Naive thymus-derived CD4-positive, alpha-beta T cell (primary cell): ENCODE results near the gene TMEM272. TPM values are rescaled to one million over a fixed set of nuclear protein-coding genes. Genes with fewer than 3 reads are reported as not detected.

Experiments used
- ATAC-seq: fragments of 150-1000 bp; cut with Tn5 transposase; 2 replicates; pipeline ENCODE4 v1.10.0; 2021; ENCODE audit warnings: mild to moderate bottlenecking, moderate library complexity
- CTCF ChIA-PET: fragments of 350-600 bp; sonication (Branson Sonifier 250); formaldehyde crosslinking; loops from one replicate; lab custom pipeline; 2021; ENCODE audit warnings: antibody characterized with exemption; lab: Charles Lee
- POLR2A ChIA-PET: fragments of 350-600 bp; sonication (Branson Sonifier 250); formaldehyde crosslinking; loops from one replicate; lab custom pipeline; 2021; ENCODE audit warnings: antibody characterized with exemption, inconsistent platforms; lab: Charles Lee
- DNase-seq, 9 donors: peaks; one replicate each; pipeline versions ENCODE4 v3.0.0 to v3.0.0-alpha.2; 2020 to 2022; ENCODE audit warnings: mixed read lengths in 1 of 9
- H3K27ac ChIP-seq: one replicate; pipeline ENCODE4 v1.7.0; 2013; ENCODE audit warnings: mild to moderate bottlenecking, low read depth, low read length, moderate library complexity
- H3K27me3 ChIP-seq, 2 donors: one replicate each; pipeline ENCODE4 v1.7.0; 2013; ENCODE audit warnings: low read length in 2 of 2, mild to moderate bottlenecking in 2 of 2, moderate library complexity in 2 of 2; ENCODE audit not compliant: control insufficient read depth in 2 of 2, insufficient read depth in 2 of 2
- H3K36me3 ChIP-seq, 3 experiments: 1 replicate in 2 of 3; 2 replicates in 1 of 3; pipeline ENCODE4 v1.7.0; 2013; ENCODE audit warnings: low read length in 3 of 3, mild to moderate bottlenecking in 3 of 3, moderate library complexity in 1 of 3; ENCODE audit not compliant: insufficient read depth in 3 of 3, control insufficient read depth in 2 of 3
- H3K4me1 ChIP-seq, 2 donors: one replicate each; pipeline ENCODE4 v1.7.0; 2013; ENCODE audit warnings: low read length in 2 of 2, mild to moderate bottlenecking in 2 of 2, moderate library complexity in 1 of 2; ENCODE audit not compliant: control insufficient read depth in 2 of 2, insufficient read depth in 2 of 2
- H3K4me3 ChIP-seq: 2 replicates; pipeline ENCODE4 v1.7.0; 2013; ENCODE audit warnings: mild to moderate bottlenecking, low read length
- H3K9me3 ChIP-seq, 3 experiments: 1 replicate in 2 of 3; 2 replicates in 1 of 3; pipeline ENCODE4 v1.7.0; 2013; ENCODE audit warnings: low read length in 3 of 3; ENCODE audit not compliant: control insufficient read depth in 2 of 3
- H3K27ac Mint-ChIP-seq, 9 donors: one replicate each; pipeline ENCODE4 v1.8.0; 2020 to 2022; ENCODE audit warnings: mixed read lengths in 9 of 9, mild to moderate bottlenecking in 8 of 9, moderate library complexity in 5 of 9, inconsistent platforms in 2 of 9
- H3K27me3 Mint-ChIP-seq, 5 donors: one replicate each; pipeline ENCODE4 v1.8.0; 2021 to 2022; ENCODE audit warnings: mixed read lengths in 5 of 5, mild to moderate bottlenecking in 1 of 5
- H3K36me3 Mint-ChIP-seq, 5 donors: one replicate each; pipeline ENCODE4 v1.8.0; 2020 to 2022; ENCODE audit warnings: mixed read lengths in 5 of 5, mild to moderate bottlenecking in 3 of 5, inconsistent platforms in 1 of 5
- H3K4me1 Mint-ChIP-seq, 7 donors: one replicate each; pipeline ENCODE4 v1.8.0; 2020 to 2022; ENCODE audit warnings: mixed read lengths in 7 of 7, mild to moderate bottlenecking in 3 of 7, inconsistent platforms in 1 of 7
- H3K4me3 Mint-ChIP-seq, 10 donors: one replicate each; pipeline ENCODE4 v1.8.0; 2020 to 2022; ENCODE audit warnings: mild to moderate bottlenecking in 10 of 10, mixed read lengths in 10 of 10, moderate library complexity in 6 of 10, inconsistent platforms in 2 of 10
- H3K9me3 Mint-ChIP-seq, 11 donors: one replicate each; pipeline ENCODE4 v1.8.0; 2020 to 2022; ENCODE audit warnings: mixed read lengths in 11 of 11, mild to moderate bottlenecking in 4 of 11, inconsistent platforms in 1 of 11, moderate library complexity in 1 of 11
- intact Hi-C, 2 donors: fragments of 100-400 bp; cut with micrococcal nuclease; formaldehyde crosslinking; loops; one replicate each; pipeline ENCODE4 v1.15.1; 2023
- polyA plus RNA-seq, 2 donors: library from polyadenylated mRNA; unstranded; fragments of 300-500 nt; fragmentation: Illumina TruSeq; gene quantifications; one replicate each; pipeline ENCODE4 v1.2.3, GENCODE V29; 2021
- total RNA-seq, 6 experiments: library from RNA in 5 of 6; stranded (reverse) in 5 of 6; gene quantifications; 1 replicate in 5 of 6; 2 replicates in 1 of 6; pipeline ENCODE4 v1.2.3 and lab custom pipeline; 2021 to 2026

The TMEM272 gene
- total and polyA plus RNA-seq, 7 experiments from 2014 or later: 0.19 to 23.3 (median 3.5) TPM

DNA sequence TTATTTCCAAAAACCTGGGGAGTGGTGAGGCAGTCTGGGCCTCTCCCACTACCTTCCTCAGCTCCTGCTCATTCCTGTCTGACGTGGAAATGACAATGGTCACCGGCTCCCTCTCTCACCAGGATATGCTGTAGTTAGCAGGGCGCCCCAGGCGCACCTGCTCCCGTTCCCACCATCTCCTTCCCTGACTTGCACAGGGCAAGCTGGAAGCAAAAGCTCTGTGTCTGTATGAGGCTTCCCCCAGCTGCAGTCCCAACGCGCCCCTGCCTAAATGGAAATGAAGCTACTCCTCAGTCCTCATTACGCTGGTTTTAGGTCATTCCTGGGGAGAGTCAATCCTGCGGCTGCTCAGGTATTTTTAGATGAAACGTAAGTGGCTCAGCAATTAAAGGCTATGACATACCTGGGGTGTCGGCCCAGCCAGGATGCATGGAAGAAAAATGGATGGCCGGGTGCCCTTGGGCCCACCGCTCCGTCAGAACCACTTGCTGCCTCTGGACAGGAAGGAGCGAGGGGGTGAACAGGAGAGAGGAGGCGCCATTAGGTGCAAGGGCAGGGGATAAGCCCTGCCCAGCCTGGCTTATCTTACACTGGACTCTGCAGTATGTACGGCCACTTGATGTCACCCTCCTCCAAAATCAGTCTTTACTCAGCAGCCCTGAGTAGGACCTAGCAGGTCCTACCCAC is 73.4 kb downstream of the TMEM272 start:
- ATAC-seq: peak; percentile 34
- no peaks in the 10 kb centered on the region for H3K9me3 Mint-ChIP-seq
- Histone ChIP-seq H3K27ac (no peak overlapping the region), H3K4me1 (no peaks in the 10 kb centered on the region), H3K4me3 (no peak overlapping the region), H3K36me3 (peaks cover 0 to 18% (median 0%) of the 10 kb centered on the region in 3 experiments), H3K27me3 (no peaks in the 10 kb centered on the region), H3K9me3 (no peaks in the 10 kb centered on the region)
- H3K27me3 Mint-ChIP-seq: no peaks in the 10 kb centered on the region
- H3K4me1 Mint-ChIP-seq: peaks cover 0 to 10% (median 2%) of the 10 kb centered on the region in 7 donors
- no peak for DNase-seq
- intact Hi-C loops: no loop called here
- H3K36me3 Mint-ChIP-seq: peaks cover 0 to 14% (median 4%) of the 10 kb centered on the region in 5 donors
- H3K4me3 Mint-ChIP-seq: no peak overlapping the region
- H3K27ac Mint-ChIP-seq: peak overlapping the region in 3 of 9 donors; percentile 30 to 71 (median 39)
- POLR2A ChIA-PET: no interaction called here
- CTCF ChIA-PET: no interaction called here

DNA sequence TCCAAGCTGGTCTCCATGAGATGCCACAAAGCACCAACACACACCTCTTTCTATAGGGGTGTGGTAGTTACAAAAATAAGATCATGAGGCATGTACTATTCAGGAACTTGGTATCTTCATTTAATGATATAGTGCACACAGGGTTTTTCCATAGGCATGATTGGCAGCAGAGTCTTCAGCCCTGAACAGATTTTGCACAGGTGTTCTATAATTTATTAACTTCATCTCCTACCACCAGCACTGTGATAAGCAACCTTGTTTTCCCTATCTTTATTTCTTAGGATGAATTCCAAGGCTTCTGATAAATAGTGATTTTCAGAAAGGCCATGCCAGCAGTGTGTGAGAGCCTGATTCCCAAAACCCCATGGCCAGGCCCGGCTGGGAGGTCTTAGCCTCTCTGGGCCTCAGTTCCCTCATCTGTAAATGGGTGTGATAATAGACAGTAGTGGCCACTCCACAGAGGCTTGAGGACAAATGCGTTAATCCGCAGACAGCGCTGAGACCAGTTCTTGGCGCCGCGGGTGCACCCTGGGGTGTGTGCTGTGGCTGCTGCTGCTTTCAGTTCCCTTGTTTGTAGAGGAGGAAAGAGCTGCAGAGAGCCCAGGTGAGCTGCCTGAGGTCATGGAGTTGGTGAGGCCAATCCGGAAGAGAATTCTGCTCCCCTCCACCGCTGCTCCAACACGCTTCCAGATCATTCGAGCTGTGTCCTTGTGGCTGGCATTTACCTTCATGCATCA is 74.1 kb downstream of the TMEM272 start:
- H3K4me3 ChIP-seq: no peak overlapping the region
- peaks cover 0 to 10% (median 7%) of the 10 kb centered on the region in 7 donors for H3K4me1 Mint-ChIP-seq
- no peaks in the 10 kb centered on the region for H3K4me1 ChIP-seq
- intact Hi-C loops: no loop called here
- peak overlapping the region in 5 of 9 donors; percentile 39 to 71 (median 48) for H3K27ac Mint-ChIP-seq
- CTCF ChIA-PET: no interaction called here
- POLR2A ChIA-PET: no interaction called here
- peak; percentile 16 for ATAC-seq
- DNase-seq: no peak
- H3K27me3 ChIP-seq: no peaks in the 10 kb centered on the region
- no peak overlapping the region for H3K27ac ChIP-seq
- peaks cover 2 to 16% (median 4%) of the 10 kb centered on the region in 5 donors for H3K36me3 Mint-ChIP-seq
- no peaks in the 10 kb centered on the region for H3K9me3 Mint-ChIP-seq
- H3K4me3 Mint-ChIP-seq: no peak overlapping the region
- H3K36me3 ChIP-seq: peaks cover 0 to 17% (median 0%) of the 10 kb centered on the region in 3 experiments
- no peaks in the 10 kb centered on the region for H3K27me3 Mint-ChIP-seq
- no peaks in the 10 kb centered on the region for H3K9me3 ChIP-seq

DNA sequence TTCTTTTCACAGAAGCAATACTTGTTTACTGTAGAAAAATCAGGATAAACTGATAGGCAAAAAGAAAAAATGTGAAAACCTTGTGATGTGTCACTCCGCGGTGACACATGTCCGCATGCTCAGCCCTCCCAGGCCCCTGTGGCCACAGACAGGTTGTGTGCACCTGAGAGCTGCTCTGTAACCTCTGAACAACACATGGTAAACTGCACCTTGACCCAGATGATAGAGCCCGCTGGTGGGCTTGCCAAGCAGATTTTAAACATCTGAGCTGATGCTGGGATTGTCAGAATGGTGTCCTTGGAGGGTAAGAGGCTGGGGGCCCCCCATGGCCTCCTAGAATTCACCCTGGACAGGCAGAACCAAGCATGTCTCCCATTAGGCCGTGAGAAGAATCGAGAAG is 74.8 kb downstream of the TMEM272 start:
- Histone ChIP-seq H3K27ac (no peak overlapping the region), H3K27me3 (no peaks in the 10 kb centered on the region), H3K36me3 (peaks cover 0 to 17% (median 0%) of the 10 kb centered on the region in 3 experiments), H3K4me3 (no peak overlapping the region), H3K4me1 (peaks cover 0 to 2% of the 10 kb centered on the region in 2 donors), H3K9me3 (no peaks in the 10 kb centered on the region)
- POLR2A ChIA-PET: no interaction called here
- Mint-ChIP-seq H3K27ac (peak overlapping the region in 4 of 9 donors; percentile 39 to 55 (median 50)), H3K4me1 (peaks cover 1 to 16% (median 14%) of the 10 kb centered on the region in 7 donors), H3K9me3 (no peaks in the 10 kb centered on the region), H3K36me3 (peaks cover 2 to 16% (median 4%) of the 10 kb centered on the region in 5 donors), H3K4me3 (no peak overlapping the region), H3K27me3 (no peaks in the 10 kb centered on the region)
- ATAC-seq (no peak), DNase-seq (no peak)
- CTCF ChIA-PET: no interaction called here
- intact Hi-C loops: no loop called here

DNA sequence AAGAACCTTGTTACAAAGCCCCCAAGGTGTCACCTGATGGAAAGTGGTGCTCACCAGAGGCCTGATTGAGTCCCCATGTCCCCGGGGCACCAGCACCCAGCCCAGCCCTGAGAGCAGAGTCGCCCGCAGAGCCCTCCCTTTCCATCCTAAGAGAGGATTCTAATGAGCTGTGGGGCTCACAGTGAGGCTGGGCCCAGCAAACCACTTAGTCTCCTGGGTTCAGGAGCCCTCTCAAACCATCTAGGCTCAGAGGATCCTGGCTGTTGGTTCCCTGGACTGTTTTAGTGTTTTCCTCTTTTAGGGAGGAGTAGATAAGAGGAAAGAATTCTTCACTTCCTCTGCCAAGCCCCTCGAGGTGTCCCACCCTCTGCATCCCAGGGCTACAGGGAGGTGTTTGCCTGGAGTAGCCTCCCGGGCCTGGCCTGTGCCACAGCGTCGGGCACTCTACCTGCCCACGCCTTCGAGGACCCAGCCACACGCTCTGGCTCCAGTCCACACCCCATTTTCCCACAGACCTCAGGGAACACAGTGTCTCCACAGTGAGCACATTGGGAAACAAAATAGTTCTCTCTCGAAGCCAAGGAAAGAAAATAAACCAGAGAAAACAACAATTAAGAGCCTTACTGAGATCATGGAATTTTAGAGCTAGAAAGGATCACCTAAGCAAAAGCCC is 75.4 kb downstream of the TMEM272 start:
- Mint-ChIP-seq H3K27me3 (no peaks in the 10 kb centered on the region), H3K36me3 (peaks cover 3 to 16% (median 4%) of the 10 kb centered on the region in 5 donors), H3K9me3 (no peaks in the 10 kb centered on the region), H3K4me1 (peaks cover 5 to 22% (median 20%) of the 10 kb centered on the region in 7 donors), H3K4me3 (no peak overlapping the region), H3K27ac (peak overlapping the region in 4 of 9 donors; percentile 32 to 83 (median 40))
- ChIA-PET CTCF (no interaction called here), POLR2A (no interaction called here)
- peaks cover 0 to 17% (median 0%) of the 10 kb centered on the region in 3 experiments for H3K36me3 ChIP-seq
- DNase-seq (no peak), ATAC-seq (no peak)
- no peaks in the 10 kb centered on the region for H3K9me3 ChIP-seq
- H3K27ac ChIP-seq: no peak overlapping the region
- H3K4me3 ChIP-seq: no peak overlapping the region
- no peaks in the 10 kb centered on the region for H3K27me3 ChIP-seq
- H3K4me1 ChIP-seq: peaks cover 0 to 7% of the 10 kb centered on the region in 2 donors
- intact Hi-C loops: no loop called here

DNA sequence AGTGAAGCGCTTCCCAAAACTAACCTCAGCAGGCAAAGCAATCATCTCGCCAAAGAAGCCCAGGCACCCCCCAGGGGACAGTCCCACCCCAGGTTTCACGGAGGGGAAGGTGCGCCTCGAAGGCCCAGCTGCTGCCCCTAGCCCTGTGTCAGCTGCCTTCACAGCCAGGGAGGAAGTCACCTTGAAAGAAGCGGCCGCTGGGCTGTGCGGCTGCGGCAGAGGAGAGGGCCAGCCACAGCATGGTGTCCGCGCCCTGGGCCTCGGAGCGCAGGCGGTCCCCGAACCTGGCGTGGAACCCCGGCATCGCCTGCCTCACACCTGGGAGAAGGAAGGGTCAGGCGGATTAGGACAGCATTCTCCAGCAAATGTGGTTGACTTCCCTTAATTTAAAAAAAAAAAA is 76.0 kb downstream of the TMEM272 start:
- H3K4me3 Mint-ChIP-seq: no peak overlapping the region
- Histone ChIP-seq H3K9me3 (no peaks in the 10 kb centered on the region), H3K36me3 (peaks cover 0 to 17% (median 0%) of the 10 kb centered on the region in 3 experiments), H3K4me1 (peaks cover 4 to 14% of the 10 kb centered on the region in 2 donors), H3K4me3 (no peak overlapping the region), H3K27ac (no peak overlapping the region), H3K27me3 (no peaks in the 10 kb centered on the region)
- DNase-seq (no peak), ATAC-seq (no peak)
- intact Hi-C loops: no loop called here
- H3K27me3 Mint-ChIP-seq: no peaks in the 10 kb centered on the region
- H3K4me1 Mint-ChIP-seq: peaks cover 9 to 28% (median 25%) of the 10 kb centered on the region in 7 donors
- ChIA-PET CTCF (no interaction called here), POLR2A (no interaction called here)
- peaks cover 3 to 16% (median 4%) of the 10 kb centered on the region in 5 donors for H3K36me3 Mint-ChIP-seq
- H3K9me3 Mint-ChIP-seq: no peaks in the 10 kb centered on the region
- no peak overlapping the region for H3K27ac Mint-ChIP-seq

DNA sequence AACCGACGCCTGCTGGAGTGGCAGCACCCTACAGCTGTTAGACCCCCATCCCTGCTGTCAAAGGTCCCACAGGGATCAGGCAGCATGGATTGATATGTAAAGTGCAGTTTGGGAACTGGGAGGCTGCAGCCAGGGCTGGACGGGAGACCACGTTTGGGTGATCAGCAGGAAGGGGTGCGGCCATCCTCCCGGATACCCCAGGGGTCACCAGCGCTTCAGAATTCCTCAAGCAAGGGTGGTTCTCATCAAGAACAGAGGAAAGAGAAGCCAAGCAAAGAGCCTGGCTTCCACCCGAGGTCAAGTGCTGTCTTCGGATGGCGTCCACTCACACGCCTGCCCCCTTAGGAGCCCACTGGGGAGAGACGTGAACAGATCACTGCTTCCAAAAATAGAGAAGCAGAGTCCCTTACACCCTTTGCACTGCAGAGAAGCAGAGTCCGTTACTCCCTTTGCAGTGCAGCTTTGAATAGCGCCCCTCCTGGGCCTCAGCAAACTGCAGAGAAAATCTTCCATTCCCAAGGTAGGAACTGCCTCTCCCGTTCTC is 76.5 kb downstream of the TMEM272 start:
- Mint-ChIP-seq H3K27ac (peak overlapping the region in 2 of 9 donors; percentile 32 to 47), H3K4me3 (no peak overlapping the region), H3K9me3 (no peaks in the 10 kb centered on the region), H3K4me1 (peaks cover 10 to 30% (median 26%) of the 10 kb centered on the region in 7 donors), H3K27me3 (no peaks in the 10 kb centered on the region), H3K36me3 (peaks cover 3 to 16% (median 4%) of the 10 kb centered on the region in 5 donors)
- H3K36me3 ChIP-seq: peaks cover 0 to 13% (median 0%) of the 10 kb centered on the region in 3 experiments
- no peak for DNase-seq
- CTCF ChIA-PET: no interaction called here
- H3K4me1 ChIP-seq: peaks cover 6 to 15% of the 10 kb centered on the region in 2 donors
- no peak overlapping the region for H3K4me3 ChIP-seq
- H3K27ac ChIP-seq: no peak overlapping the region
- no peaks in the 10 kb centered on the region for H3K9me3 ChIP-seq
- H3K27me3 ChIP-seq: no peaks in the 10 kb centered on the region
- ATAC-seq: no peak
- intact Hi-C loops: no loop called here
- POLR2A ChIA-PET: no interaction called here
